ENCODE data around the gene HLX.

HLX gene

GRCh38 chr1:220921971-220922635 lies 42.9 kb downstream of the HLX start:
- Histone ChIP-seq H3K9me2 (replicated peaks; ENCODE audit: insufficient read depth, low read length) (no peaks in the 10 kb centered on the region), H2AFZ (ENCODE audit: low read depth, low read length, severe bottlenecking) (no peak overlapping the region), H3K79me2 (ENCODE audit: insufficient read depth, low read length) (no peaks in the 10 kb centered on the region), H3K4me2 (ENCODE audit: low read depth, low read length, poor library complexity, severe bottlenecking) (no peak overlapping the region), H3K27ac (ENCODE audit: low read depth, low read length) (no peak overlapping the region), H3K9me3 (ENCODE audit: insufficient read depth, low read length) (no peaks in the 10 kb centered on the region), H4K20me1 (ENCODE audit: low read depth, low read length) (no peaks in the 10 kb centered on the region), H3K4me3 (ENCODE audit: insufficient read depth, low read length, poor library complexity, severe bottlenecking) (no peak overlapping the region), H3K9ac (ENCODE audit: low read length) (no peak overlapping the region), H3F3A (ENCODE audit: insufficient read depth) (no peaks in the 10 kb centered on the region), H3K27me3 (ENCODE audit: low read length) (no peaks in the 10 kb centered on the region), H3K36me3 (ENCODE audit: low read length) (no peaks in the 10 kb centered on the region)
- TF ChIP-seq EZH2phosphoT487 (conservative IDR thresholded peaks at IDR 0.05; ENCODE audit: low read length) (no peak), CTCF (IDR thresholded peaks at IDR 0.05; ENCODE audit: insufficient read depth, low read length, poor library complexity, severe bottlenecking) (no peak)

- no peak overlapping the region for H3K27ac ChIP-seq (ENCODE audit: low read depth, low read length)
- no peak overlapping the region for H2AFZ ChIP-seq (ENCODE audit: low read depth, low read length, severe bottlenecking)
- no peaks in the 10 kb centered on the region for H3K79me2 ChIP-seq (ENCODE audit: insufficient read depth, low read length)
- no peaks in the 10 kb centered on the region for H3K9me2 ChIP-seq (replicated peaks; ENCODE audit: insufficient read depth, low read length)
- no peaks in the 10 kb centered on the region for H3K27me3 ChIP-seq (ENCODE audit: low read length)
- H3K9me3 ChIP-seq (ENCODE audit: insufficient read depth, low read length): no peaks in the 10 kb centered on the region
- H3K36me3 ChIP-seq (ENCODE audit: low read length): no peaks in the 10 kb centered on the region
- no peaks in the 10 kb centered on the region for H3F3A ChIP-seq (ENCODE audit: insufficient read depth)
- H3K4me2 ChIP-seq (ENCODE audit: low read depth, low read length, poor library complexity, severe bottlenecking): no peak overlapping the region
- H3K4me3 ChIP-seq (ENCODE audit: insufficient read depth, low read length, poor library complexity, severe bottlenecking): no peak overlapping the region
- TF ChIP-seq EZH2phosphoT487 (conservative IDR thresholded peaks at IDR 0.05; ENCODE audit: low read length) (no peak), CTCF (IDR thresholded peaks at IDR 0.05; ENCODE audit: insufficient read depth, low read length, poor library complexity, severe bottlenecking) (no peak)
- H4K20me1 ChIP-seq (ENCODE audit: low read depth, low read length): no peaks in the 10 kb centered on the region
- H3K9ac ChIP-seq (ENCODE audit: low read length): no peak overlapping the region
Measured at GRCh38 chr1:220922951-220923350, 43.7 kb downstream of the HLX start.

DNA sequence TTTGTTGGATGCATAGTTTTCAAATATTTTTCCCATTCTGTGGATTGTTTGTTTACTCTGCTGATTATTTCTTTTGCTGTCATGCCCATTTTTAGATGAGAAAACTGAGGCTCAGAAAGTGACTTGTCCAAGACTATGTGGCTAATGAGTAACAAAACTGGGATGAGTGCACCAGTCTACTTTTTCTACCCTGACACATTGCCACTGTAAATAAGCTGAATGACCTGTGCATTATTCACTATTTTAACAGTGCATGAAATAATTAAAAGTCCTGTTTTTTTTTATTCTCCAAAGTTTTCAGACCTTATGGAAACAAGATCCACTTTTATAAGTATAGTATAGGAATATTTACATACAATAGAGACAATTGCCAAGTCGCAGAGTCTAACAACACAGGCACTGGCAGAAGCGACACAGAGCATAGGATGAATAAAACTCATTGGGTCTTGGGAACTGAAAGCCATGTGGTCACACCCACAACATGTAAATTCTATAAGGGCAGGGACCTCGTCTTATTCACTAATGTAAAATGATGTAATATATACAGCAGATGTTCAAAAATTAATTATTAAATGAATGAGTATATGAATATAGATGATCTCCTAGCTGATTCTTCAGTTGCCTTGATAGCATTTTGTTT lies 45.2 kb downstream of the HLX start:
- H3K79me2 ChIP-seq (ENCODE audit: insufficient read depth, low read length): no peaks in the 10 kb centered on the region

More for the DNA sequence above, 45.2 kb downstream of the HLX start:
- Histone ChIP-seq H3K27me3 (ENCODE audit: low read length) (no peaks in the 10 kb centered on the region), H3K4me2 (ENCODE audit: low read depth, low read length, poor library complexity, severe bottlenecking) (no peak overlapping the region), H3F3A (ENCODE audit: insufficient read depth) (no peaks in the 10 kb centered on the region), H3K9ac (ENCODE audit: low read length) (no peak overlapping the region), H2AFZ (ENCODE audit: low read depth, low read length, severe bottlenecking) (no peak overlapping the region), H4K20me1 (ENCODE audit: low read depth, low read length) (no peaks in the 10 kb centered on the region), H3K9me2 (replicated peaks; ENCODE audit: insufficient read depth, low read length) (no peaks in the 10 kb centered on the region), H3K36me3 (ENCODE audit: low read length) (no peaks in the 10 kb centered on the region), H3K27ac (ENCODE audit: low read depth, low read length) (no peak overlapping the region), H3K9me3 (ENCODE audit: insufficient read depth, low read length) (no peaks in the 10 kb centered on the region), H3K4me3 (ENCODE audit: insufficient read depth, low read length, poor library complexity, severe bottlenecking) (no peak overlapping the region)
- no peak for TF ChIP-seq EZH2phosphoT487 (conservative IDR thresholded peaks at IDR 0.05; ENCODE audit: low read length)
- no peak for TF ChIP-seq CTCF (IDR thresholded peaks at IDR 0.05; ENCODE audit: insufficient read depth, low read length, poor library complexity, severe bottlenecking)

All from SU-DHL-6 (cell line).